ENCODE results near the gene TCF12. TPM values are rescaled to one million over a fixed set of nuclear protein-coding genes. Genes with fewer than 3 reads are reported as not detected.

The TCF12 gene
- total RNA-seq, 1 donor from 2014 or later: 84.6 TPM

- H3K4me3 ChIP-seq (ENCODE audit: low read depth, low read length): no peak overlapping the region
- H3K27me3 ChIP-seq (ENCODE audit: control insufficient read depth, insufficient read depth, low read length): no peaks in the 10 kb centered on the region
- H3K36me3 ChIP-seq (ENCODE audit: control insufficient read depth, insufficient read depth, low read length): no peaks in the 10 kb centered on the region
- no peak for TF ChIP-seq CTCF (IDR thresholded peaks at IDR 0.05; ENCODE audit: insufficient read depth, low read length, poor library complexity, severe bottlenecking)
- no peak for DNase-seq (ENCODE audit: low read depth)
These were observed 267.1 kb downstream of the TCF12 start for GRCh38 chr15:57185507-57186074.

- Histone ChIP-seq H3K36me3 (ENCODE audit: control insufficient read depth, insufficient read depth, low read length) (no peaks in the 10 kb centered on the region), H3K27me3 (ENCODE audit: control insufficient read depth, insufficient read depth, low read length) (no peaks in the 10 kb centered on the region), H3K4me3 (ENCODE audit: low read depth, low read length) (no peak overlapping the region)
- TF ChIP-seq CTCF (IDR thresholded peaks at IDR 0.05; ENCODE audit: insufficient read depth, low read length, poor library complexity, severe bottlenecking): no peak
- no peak for DNase-seq (ENCODE audit: low read depth)
These were observed 271.0 kb downstream of the TCF12 start for GRCh38 chr15:57189466-57189865.

- DNase-seq (ENCODE audit: low read depth): no peak
- H3K36me3 ChIP-seq (ENCODE audit: control insufficient read depth, insufficient read depth, low read length): no peaks in the 10 kb centered on the region
- no peak for TF ChIP-seq CTCF (IDR thresholded peaks at IDR 0.05; ENCODE audit: insufficient read depth, low read length, poor library complexity, severe bottlenecking)
- no peaks in the 10 kb centered on the region for H3K27me3 ChIP-seq (ENCODE audit: control insufficient read depth, insufficient read depth, low read length)
- no peak overlapping the region for H3K4me3 ChIP-seq (ENCODE audit: low read depth, low read length)
These were observed 271.8 kb downstream of the TCF12 start for GRCh38 chr15:57190208-57190607.

GRCh38 chr15:57193161-57193560 is 274.7 kb downstream of the TCF12 start:
- no peaks in the 10 kb centered on the region for H3K27me3 ChIP-seq (ENCODE audit: control insufficient read depth, insufficient read depth, low read length)
- H3K4me3 ChIP-seq (ENCODE audit: low read depth, low read length): no peak overlapping the region
- DNase-seq (ENCODE audit: low read depth): no peak
- TF ChIP-seq CTCF (IDR thresholded peaks at IDR 0.05; ENCODE audit: insufficient read depth, low read length, poor library complexity, severe bottlenecking): no peak
- peaks cover 2% of the 10 kb centered on the region for H3K36me3 ChIP-seq (ENCODE audit: control insufficient read depth, insufficient read depth, low read length)

- Histone ChIP-seq H3K27me3 (ENCODE audit: control insufficient read depth, insufficient read depth, low read length) (no peaks in the 10 kb centered on the region), H3K4me3 (ENCODE audit: low read depth, low read length) (no peak overlapping the region), H3K36me3 (ENCODE audit: control insufficient read depth, insufficient read depth, low read length) (peaks cover 2% of the 10 kb centered on the region)
- no peak for TF ChIP-seq CTCF (IDR thresholded peaks at IDR 0.05; ENCODE audit: insufficient read depth, low read length, poor library complexity, severe bottlenecking)
- no peak for DNase-seq (ENCODE audit: low read depth)
These were observed 276.9 kb downstream of the TCF12 start for GRCh38 chr15:57195326-57195725.

GRCh38 chr15:57196865-57197264 is 278.4 kb downstream of the TCF12 start:
- H3K36me3 ChIP-seq (ENCODE audit: control insufficient read depth, insufficient read depth, low read length): peaks cover 2% of the 10 kb centered on the region
- DNase-seq (ENCODE audit: low read depth): no peak
- no peak for TF ChIP-seq CTCF (IDR thresholded peaks at IDR 0.05; ENCODE audit: insufficient read depth, low read length, poor library complexity, severe bottlenecking)

More at GRCh38 chr15:57196865-57197264, 278.4 kb downstream of the TCF12 start:
- Histone ChIP-seq H3K4me3 (ENCODE audit: low read depth, low read length) (no peak overlapping the region), H3K27me3 (ENCODE audit: control insufficient read depth, insufficient read depth, low read length) (no peaks in the 10 kb centered on the region)

All from kidney epithelial cell (primary cell).